KOPT-K1 (cell line): ENCODE data around the gene ATF4.
A peak's percentile ranks its signal among the peaks of the same experiment; 100 is the strongest.
"Not testable (repeated sequence)": the region's sequence is repeated elsewhere in the genome, so short reads cannot be mapped to it uniquely, and the experiment has no call there.

Source experiments
- H3K27ac ChIP-seq: fragments of 200-600 bp; sonication (generic); 2 replicates; pipeline ENCODE4 v1.5.1; 2016; ENCODE audit warnings: antibody characterized with exemption, mild to moderate bottlenecking, low read depth, low read length; ENCODE audit not compliant: poor library complexity, severe bottlenecking
- H3K36me3 ChIP-seq: fragments of 200-600 bp; sonication (generic); 2 replicates; pipeline ENCODE4 v1.5.1; 2017; ENCODE audit warnings: antibody characterized with exemption, mild to moderate bottlenecking, low read length, moderate library complexity; ENCODE audit not compliant: insufficient read depth
- H3K9me3 ChIP-seq: fragments of 200-600 bp; sonication (generic); 2 replicates; pipeline ENCODE4 v1.5.1; 2017; ENCODE audit warnings: antibody characterized with exemption, low read length, mild to moderate bottlenecking; ENCODE audit not compliant: insufficient read depth, poor library complexity, severe bottlenecking

The ATF4 gene

DNA sequence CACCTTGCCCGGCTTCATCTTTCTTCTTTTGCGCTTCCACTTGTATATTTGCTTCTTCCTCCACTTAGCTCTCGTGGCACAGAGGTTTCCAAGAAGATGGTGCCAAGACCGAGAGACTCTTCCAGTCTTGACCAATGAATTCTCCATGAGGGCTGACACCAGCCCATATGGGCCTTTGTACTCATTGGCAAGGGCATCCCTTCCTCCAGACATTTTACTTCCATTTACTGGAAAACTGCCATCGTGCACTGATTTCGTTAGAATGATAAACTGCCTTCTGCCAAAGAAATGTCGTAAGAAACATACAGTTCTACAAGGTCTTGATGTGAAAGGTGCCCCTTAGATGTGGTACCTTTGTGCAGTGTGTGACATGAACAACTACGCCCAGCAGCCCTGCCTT lies 22.9 kb upstream of the ATF4 start:
- Histone ChIP-seq H3K27ac (no peak overlapping the region), H3K36me3 (no peaks in the 10 kb centered on the region), H3K9me3 (no peaks in the 10 kb centered on the region)

DNA sequence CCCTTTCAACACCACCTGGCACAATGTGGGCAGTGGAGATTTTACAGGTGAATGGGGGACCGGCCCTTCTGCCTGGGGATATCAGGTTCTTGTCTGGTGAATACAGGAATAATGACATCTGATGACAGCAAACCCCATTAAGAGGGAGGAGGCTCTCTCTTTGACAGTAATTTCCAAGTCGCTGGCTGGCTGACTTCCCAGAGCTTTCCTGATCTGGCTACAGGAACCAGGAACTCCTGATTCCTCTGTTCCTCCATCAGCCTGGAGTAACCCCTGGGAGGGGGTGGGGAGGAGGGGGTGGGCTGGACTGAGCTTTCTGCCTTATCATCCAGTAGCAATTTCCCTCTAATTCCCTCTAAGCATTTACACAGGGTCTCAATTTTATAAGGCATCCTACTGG lies 22.0 kb upstream of the ATF4 start:
- Histone ChIP-seq H3K9me3 (no peaks in the 10 kb centered on the region), H3K27ac (no peak overlapping the region), H3K36me3 (no peaks in the 10 kb centered on the region)

DNA sequence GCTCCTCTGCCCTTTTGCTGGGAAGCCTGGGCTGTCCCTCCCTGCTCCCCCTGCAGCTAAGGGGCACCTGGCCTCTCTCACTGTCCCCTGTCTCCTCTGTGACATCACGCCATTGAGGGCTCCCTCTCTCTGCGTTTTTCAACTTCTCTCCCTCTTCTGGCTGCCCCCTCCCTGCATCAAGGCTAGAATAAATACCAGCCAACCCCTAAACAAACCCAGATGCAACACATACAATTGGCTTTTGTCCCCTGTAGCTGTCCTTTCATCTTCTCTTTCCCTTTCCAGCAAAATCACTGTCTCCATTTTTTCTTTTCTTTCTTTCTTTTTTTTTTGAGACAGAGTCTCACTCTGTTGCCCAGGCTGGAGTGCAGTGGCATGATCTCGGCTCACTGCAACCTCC lies 21.6 kb upstream of the ATF4 start:
- H3K9me3 ChIP-seq = no peaks in the 10 kb centered on the region
- no peak overlapping the region for H3K27ac ChIP-seq
- H3K36me3 ChIP-seq = peaks cover 3% of the 10 kb centered on the region

DNA sequence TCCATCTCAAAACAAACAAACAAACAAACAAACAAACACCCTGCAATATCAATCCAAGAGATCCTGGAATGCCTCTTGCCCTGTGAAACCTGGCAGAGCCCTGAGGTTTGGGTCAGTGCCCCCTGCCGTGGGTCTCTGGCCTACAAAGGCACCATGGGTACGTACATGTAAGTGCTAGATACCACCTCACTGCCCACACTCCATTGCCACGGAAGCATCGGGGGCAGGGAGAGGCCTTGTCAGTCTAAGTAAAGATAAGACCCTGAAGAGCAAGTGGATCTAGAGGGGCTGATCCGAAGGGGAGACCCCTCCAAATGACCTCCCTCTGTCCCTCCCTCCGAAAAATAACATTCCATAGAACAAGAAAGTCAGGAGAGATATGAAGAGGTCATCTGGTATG lies 20.3 kb upstream of the ATF4 start:
- Histone ChIP-seq H3K9me3 (no peaks in the 10 kb centered on the region), H3K36me3 (peaks cover 16% of the 10 kb centered on the region), H3K27ac (no peak overlapping the region)

DNA sequence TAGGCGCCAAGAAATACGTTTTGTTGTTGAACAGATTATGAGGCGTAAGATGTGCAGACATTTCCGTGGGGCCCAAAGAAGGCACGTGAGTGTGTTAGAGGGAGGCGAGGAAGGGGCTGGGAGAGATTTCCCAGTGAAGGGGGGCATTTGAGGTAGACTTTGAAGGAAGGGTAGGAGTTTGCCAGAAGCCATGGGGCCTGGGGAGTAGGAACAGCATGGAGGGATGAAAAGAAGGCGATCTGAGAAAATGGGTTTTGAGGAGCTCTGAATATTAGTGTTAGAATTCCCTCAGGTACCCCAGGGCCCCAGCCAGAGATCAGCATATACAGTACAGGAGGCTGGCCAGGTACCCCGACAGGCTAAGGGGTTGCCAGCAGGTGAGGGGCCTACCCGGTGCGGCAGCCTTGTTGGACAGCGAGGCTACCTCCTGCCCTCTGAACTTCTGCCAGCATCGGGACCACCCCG lies 18.7 kb upstream of the ATF4 start:
- H3K36me3 ChIP-seq = peaks cover 32% of the 10 kb centered on the region
- peak overlapping the region; percentile 65 for H3K27ac ChIP-seq
- H3K9me3 ChIP-seq = no peaks in the 10 kb centered on the region

DNA sequence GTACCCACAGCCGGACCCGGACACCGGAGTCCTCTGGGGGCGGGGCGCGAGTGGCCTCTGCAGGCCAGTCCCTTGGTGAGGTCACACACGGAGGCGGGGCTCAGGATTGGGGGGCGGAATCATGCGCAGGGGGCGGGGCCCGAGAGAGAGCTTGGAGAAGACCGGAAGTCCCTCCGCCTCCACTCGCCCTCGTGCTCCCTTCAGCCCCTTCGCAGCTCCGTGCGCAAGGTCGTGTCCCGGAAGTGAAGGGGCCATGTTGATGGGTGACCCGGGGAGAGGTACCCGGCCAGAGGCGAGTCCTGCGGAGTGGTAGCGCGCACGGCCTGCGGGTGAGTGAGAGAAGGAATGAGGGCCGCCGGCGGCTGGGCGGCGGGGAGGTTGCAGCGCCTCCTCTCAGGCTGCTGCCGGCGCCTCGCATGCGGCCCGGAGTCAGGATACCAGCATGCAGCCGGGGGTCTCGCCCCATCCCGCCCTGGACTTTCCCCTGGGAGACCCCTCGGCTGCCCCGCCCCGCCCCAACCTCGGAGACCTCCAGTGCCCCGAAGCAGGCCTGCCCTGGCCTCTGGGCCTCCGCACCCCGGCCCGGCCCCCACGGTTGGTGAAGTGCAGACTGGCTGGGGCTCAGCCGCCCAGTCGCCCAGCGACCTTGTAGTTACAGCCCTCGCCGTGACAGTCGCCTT lies 18.1 kb upstream of the ATF4 start, which contains the start of gene MIEF1:
MIEF1 (plus strand) TSS at position 182 of the 680 bp plus-strand sequence. CDS start 9,005 bp downstream, outside the sequence.
- Histone ChIP-seq H3K27ac (peak within 1 kb of the TSS; percentile 65), H3K9me3 (no peaks in the 10 kb centered on the region), H3K36me3 (peaks cover 37% of the 10 kb centered on the region)

DNA sequence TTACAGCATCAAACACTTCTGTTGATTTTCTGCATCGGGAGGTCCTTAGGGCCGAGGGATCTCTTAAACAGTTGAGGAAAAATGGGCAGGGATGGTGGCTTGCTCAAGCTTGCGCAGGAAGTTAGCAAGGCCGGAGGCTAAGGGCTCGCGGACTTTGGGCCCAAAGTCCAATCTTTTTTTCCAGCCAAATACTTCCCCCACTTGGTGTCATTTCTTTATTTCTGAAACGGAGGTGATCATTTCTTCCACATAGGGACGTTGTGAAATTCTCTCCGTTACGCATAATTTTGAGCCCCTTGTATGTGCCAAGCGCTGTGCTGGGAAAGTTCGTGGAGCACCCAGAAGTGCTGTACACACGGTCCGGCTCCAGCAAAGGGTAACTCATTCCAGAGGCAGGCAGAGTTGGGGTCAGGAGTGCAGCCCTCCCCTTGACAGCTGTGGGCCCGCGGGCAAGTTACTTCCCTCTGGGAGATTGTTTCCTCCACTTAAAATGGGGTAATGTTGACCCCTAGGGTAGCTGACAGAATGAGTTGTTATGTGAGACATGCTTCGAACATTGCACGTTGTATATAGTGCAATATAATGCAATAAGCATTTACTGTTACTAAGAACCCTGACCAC lies 17.5 kb upstream of the ATF4 start:
- H3K36me3 ChIP-seq = peaks cover 43% of the 10 kb centered on the region
- peak overlapping the region; percentile 65 for H3K27ac ChIP-seq
- no peaks in the 10 kb centered on the region for H3K9me3 ChIP-seq

DNA sequence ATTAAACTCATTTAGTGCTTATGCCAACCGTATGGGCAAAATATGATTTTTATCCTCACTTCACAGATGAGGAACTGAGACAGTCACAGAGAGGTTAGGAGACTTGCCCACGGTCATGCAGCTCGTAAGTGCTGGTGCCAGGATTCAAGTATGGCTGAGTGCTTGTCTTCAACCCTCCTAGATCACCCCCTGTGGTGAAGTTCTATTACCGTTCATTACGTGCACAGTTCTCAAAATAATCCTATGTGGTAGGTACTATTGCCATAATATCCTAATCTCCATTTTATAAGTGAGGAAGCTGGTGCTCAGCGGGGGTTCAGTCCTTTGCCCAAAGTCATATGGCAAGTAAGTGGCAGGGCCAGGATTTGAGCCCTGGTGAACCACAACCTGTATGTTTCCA lies 16.7 kb upstream of the ATF4 start:
- H3K36me3 ChIP-seq = peaks cover 50% of the 10 kb centered on the region
- H3K27ac ChIP-seq = peak overlapping the region; percentile 65
- H3K9me3 ChIP-seq = no peaks in the 10 kb centered on the region

DNA sequence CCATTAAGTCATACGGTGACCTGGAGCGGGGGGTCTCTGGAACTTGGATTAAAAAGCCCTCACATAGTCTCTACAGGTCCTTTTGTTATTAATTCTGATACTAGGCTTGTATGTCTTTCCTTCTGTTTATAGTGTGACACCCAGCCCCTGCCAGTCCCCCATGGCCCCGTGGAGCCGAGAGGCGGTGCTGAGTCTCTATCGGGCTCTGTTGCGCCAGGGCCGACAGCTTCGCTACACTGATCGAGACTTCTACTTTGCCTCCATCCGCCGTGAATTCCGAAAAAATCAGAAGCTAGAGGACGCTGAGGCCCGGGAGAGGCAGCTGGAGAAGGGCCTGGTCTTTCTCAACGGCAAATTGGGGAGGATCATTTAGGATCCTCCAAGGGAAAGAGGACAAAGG lies 16.3 kb upstream of the ATF4 start:
- H3K36me3 ChIP-seq = peaks cover 54% of the 10 kb centered on the region
- no peak overlapping the region for H3K27ac ChIP-seq
- H3K9me3 ChIP-seq = no peaks in the 10 kb centered on the region

DNA sequence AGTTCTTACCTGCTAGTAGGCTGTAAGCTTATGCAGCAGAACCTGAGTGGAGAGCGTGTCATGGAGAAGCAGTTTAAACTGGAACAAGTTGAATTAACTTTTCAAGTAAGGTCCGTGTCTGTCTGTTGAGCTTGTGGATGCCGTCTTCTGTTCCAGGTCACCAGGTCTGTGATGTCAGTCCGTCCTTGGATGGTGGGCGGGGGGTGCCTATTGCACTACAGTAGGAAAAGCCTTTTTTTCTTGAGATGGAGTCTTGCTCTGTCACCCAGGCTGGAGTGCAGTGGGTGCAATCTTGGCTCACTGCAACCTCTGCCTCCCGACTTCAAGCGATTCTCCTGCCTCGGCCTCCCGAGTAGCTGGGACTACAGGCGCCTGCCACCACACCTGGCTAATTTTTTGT lies 13.3 kb upstream of the ATF4 start:
- H3K27ac ChIP-seq, H3K9me3 ChIP-seq: not testable (repeated sequence)
- H3K36me3 ChIP-seq = peaks cover 84% of the 10 kb centered on the region

DNA sequence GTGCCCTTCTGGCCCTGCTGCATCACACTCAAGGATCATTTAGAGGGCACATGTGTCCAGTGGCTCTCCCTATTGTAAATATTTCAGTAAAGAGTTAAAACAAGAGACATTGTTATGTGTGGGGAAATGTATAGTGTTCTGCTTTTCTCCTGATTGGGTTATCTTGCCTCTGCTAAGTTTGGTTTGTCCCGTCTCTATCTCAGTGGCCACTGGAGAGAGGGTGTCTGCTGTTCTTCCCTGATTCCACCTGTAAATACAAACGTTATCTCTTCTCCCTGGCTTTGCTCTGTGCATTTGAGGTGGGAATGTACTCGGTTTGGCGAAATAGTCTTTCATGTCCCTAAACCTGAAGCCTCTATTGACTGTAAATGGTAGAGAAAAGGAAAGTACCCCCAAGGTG lies 12.0 kb upstream of the ATF4 start:
- Histone ChIP-seq H3K36me3 (peaks cover 98% of the 10 kb centered on the region), H3K9me3 (no peaks in the 10 kb centered on the region), H3K27ac (no peak overlapping the region)

DNA sequence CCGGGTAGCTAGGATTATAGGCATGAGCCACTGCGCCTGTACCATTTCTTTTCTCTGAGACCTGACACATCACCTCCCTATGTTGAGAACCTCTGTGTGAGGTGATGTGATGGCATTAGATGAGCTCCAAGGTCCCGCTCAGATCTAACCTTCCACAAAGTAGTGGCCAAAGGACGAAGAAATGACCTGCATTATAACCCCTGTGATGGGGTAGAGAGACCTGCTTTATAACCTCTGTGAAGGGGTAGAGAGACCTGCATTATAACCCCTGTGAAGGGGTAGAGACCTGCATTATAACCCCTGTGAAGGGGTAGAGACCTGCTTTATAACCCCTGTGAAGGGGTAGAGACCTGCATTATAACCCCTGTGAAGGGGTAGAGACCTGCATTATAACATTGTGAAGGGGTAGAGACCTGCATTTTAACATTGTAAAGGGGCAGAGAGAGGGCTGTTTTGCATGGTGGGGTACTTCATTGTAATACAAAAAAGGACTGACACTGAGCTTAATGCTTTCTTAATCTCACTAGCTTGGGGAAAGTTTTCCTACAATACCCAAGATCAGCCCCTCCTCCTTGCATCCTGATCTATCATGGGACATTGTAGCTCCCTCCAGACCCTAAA lies 9.7 kb upstream of the ATF4 start:
- Histone ChIP-seq H3K27ac (no peak overlapping the region), H3K9me3 (no peaks in the 10 kb centered on the region), H3K36me3 (peaks cover 99% of the 10 kb centered on the region)

DNA sequence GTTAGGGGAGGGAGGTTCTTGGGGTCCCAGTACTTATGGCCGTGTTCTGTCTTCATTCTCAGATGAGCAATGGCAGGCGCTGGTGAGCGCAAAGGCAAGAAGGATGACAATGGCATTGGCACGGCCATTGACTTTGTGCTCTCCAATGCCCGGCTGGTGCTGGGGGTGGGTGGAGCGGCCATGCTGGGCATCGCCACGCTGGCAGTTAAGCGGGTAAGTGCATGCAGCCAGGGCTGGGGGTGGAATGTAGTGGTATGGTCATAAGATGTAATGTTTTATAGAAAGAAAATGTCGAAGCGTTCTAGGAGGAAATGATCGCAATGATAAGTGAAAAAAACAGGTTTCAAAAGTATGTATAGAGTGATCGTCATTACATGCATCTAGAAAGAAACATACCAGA lies 9.1 kb upstream of the ATF4 start:
- peaks cover 99% of the 10 kb centered on the region for H3K36me3 ChIP-seq
- H3K27ac ChIP-seq = no peak overlapping the region
- H3K9me3 ChIP-seq = no peaks in the 10 kb centered on the region

DNA sequence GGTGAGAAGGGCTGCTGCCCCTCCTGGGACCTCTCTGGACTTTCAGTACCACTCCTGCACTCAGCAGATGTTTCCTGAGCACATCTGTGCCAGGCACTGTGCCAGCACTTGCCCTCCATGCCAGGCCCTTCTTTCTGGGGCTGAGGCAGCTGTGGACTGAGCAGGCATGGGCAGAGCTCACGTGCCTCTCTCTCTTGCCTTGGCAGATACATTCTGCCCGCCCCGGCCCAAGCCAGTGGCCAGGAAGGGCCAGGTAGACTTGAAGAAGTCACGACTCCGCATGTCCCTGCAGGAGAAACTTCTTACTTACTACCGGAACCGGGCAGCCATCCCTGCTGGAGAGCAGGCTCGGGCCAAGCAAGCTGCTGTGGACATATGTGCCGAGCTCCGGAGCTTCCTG lies 8.3 kb upstream of the ATF4 start:
- H3K36me3 ChIP-seq = peaks cover 99% of the 10 kb centered on the region
- no peak overlapping the region for H3K27ac ChIP-seq
- no peaks in the 10 kb centered on the region for H3K9me3 ChIP-seq

DNA sequence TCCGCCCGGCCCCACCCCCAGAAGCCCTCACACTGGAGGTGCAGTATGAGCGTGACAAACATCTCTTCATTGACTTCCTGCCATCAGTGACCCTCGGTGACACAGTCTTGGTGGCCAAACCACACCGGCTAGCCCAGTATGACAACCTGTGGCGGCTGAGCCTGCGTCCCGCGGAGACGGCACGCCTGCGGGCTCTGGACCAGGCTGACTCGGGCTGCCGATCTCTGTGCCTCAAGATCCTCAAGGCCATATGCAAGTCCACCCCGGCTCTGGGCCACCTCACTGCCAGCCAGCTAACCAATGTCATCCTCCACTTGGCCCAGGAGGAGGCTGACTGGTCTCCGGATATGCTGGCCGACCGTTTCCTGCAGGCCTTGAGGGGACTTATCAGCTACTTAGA lies 6.6 kb upstream of the ATF4 start:
- Histone ChIP-seq H3K36me3 (peaks cover 93% of the 10 kb centered on the region), H3K27ac (no peak overlapping the region), H3K9me3 (no peaks in the 10 kb centered on the region)
